ENCODE measurements around the gene KCTD16.

DNA sequence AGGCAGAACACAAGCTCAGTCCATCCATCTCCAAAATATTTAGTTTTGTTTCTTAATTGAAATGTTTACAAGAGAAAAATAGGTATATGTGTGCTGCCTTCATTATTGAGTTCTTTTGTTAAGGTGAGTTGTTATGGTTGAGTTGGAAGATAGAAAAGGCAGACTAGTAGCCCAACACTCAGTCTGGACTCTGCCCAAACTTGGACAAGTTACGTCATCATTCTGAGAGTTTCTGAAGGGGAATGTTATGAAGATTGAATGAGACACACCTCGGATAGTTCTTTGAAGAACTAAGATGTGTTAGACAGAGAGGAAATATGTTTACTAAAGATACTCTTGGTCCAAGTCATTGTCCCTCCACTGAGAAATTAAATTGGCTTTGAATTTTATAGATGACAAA lies 245.5 kb downstream of the KCTD16 start:
- TF ChIP-seq, protein P1, sequence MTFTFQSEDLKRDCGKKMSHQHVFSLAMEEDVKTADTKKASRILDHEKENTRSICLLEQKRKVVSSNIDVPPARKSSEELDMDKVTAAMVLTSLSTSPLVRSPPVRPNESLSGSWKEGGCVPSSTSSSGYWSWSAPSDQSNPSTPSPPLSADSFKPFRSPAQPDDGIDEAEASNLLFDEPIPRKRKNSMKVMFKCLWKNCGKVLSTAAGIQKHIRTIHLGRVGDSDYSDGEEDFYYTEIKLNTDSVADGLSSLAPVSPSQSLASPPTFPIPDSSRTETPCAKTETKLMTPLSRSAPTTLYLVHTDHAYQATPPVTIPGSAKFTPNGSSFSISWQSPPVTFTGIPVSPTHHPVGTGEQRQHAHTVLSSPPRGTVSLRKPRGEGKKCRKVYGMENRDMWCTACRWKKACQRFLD (tag by site-specific recombination; IDR thresholded peaks at IDR 0.05) = no peak
- TF ChIP-seq, protein P2, sequence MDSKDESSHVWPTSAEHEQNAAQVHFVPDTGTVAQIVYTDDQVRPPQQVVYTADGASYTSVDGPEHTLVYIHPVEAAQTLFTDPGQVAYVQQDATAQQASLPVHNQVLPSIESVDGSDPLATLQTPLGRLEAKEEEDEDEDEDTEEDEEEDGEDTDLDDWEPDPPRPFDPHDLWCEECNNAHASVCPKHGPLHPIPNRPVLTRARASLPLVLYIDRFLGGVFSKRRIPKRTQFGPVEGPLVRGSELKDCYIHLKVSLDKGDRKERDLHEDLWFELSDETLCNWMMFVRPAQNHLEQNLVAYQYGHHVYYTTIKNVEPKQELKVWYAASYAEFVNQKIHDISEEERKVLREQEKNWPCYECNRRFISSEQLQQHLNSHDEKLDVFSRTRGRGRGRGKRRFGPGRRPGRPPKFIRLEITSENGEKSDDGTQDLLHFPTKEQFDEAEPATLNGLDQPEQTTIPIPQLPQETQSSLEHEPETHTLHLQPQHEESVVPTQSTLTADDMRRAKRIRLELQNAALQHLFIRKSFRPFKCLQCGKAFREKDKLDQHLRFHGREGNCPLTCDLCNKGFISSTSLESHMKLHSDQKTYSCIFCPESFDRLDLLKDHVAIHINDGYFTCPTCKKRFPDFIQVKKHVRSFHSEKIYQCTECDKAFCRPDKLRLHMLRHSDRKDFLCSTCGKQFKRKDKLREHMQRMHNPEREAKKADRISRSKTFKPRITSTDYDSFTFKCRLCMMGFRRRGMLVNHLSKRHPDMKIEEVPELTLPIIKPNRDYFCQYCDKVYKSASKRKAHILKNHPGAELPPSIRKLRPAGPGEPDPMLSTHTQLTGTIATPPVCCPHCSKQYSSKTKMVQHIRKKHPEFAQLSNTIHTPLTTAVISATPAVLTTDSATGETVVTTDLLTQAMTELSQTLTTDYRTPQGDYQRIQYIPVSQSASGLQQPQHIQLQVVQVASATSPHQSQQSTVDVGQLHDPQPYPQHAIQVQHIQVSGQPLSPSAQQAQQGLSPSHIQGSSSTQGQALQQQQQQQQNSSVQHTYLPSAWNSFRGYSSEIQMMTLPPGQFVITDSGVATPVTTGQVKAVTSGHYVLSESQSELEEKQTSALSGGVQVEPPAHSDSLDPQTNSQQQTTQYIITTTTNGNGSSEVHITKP (tag by site-specific recombination; IDR thresholded peaks at IDR 0.05) = no peak
- TF ChIP-seq ZSCAN16 (tag by site-specific recombination; IDR thresholded peaks at IDR 0.05) (no peak), ZNF48 (tag by site-specific recombination; IDR thresholded peaks at IDR 0.05) (no peak), ZNF10 (tag by site-specific recombination; IDR thresholded peaks at IDR 0.05) (no peak), ZNF341 (tag by site-specific recombination; IDR thresholded peaks at IDR 0.05; ENCODE audit: low read depth) (no peak), ZNF416 (tag by site-specific recombination; IDR thresholded peaks at IDR 0.05) (no peak), ZNF175 (tag by site-specific recombination; IDR thresholded peaks at IDR 0.05) (no peak), KLF16 (tag by site-specific recombination; IDR thresholded peaks at IDR 0.05) (no peak), ZNF549 (tag by site-specific recombination; IDR thresholded peaks at IDR 0.05) (no peak)
- TF ChIP-seq, protein P3, sequence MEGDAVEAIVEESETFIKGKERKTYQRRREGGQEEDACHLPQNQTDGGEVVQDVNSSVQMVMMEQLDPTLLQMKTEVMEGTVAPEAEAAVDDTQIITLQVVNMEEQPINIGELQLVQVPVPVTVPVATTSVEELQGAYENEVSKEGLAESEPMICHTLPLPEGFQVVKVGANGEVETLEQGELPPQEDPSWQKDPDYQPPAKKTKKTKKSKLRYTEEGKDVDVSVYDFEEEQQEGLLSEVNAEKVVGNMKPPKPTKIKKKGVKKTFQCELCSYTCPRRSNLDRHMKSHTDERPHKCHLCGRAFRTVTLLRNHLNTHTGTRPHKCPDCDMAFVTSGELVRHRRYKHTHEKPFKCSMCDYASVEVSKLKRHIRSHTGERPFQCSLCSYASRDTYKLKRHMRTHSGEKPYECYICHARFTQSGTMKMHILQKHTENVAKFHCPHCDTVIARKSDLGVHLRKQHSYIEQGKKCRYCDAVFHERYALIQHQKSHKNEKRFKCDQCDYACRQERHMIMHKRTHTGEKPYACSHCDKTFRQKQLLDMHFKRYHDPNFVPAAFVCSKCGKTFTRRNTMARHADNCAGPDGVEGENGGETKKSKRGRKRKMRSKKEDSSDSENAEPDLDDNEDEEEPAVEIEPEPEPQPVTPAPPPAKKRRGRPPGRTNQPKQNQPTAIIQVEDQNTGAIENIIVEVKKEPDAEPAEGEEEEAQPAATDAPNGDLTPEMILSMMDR (tag by site-specific recombination; IDR thresholded peaks at IDR 0.05) = no peak
- TF ChIP-seq, protein P4, sequence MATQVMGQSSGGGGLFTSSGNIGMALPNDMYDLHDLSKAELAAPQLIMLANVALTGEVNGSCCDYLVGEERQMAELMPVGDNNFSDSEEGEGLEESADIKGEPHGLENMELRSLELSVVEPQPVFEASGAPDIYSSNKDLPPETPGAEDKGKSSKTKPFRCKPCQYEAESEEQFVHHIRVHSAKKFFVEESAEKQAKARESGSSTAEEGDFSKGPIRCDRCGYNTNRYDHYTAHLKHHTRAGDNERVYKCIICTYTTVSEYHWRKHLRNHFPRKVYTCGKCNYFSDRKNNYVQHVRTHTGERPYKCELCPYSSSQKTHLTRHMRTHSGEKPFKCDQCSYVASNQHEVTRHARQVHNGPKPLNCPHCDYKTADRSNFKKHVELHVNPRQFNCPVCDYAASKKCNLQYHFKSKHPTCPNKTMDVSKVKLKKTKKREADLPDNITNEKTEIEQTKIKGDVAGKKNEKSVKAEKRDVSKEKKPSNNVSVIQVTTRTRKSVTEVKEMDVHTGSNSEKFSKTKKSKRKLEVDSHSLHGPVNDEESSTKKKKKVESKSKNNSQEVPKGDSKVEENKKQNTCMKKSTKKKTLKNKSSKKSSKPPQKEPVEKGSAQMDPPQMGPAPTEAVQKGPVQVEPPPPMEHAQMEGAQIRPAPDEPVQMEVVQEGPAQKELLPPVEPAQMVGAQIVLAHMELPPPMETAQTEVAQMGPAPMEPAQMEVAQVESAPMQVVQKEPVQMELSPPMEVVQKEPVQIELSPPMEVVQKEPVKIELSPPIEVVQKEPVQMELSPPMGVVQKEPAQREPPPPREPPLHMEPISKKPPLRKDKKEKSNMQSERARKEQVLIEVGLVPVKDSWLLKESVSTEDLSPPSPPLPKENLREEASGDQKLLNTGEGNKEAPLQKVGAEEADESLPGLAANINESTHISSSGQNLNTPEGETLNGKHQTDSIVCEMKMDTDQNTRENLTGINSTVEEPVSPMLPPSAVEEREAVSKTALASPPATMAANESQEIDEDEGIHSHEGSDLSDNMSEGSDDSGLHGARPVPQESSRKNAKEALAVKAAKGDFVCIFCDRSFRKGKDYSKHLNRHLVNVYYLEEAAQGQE (tag by site-specific recombination; IDR thresholded peaks at IDR 0.05) = no peak
- TF ChIP-seq, protein P5, sequence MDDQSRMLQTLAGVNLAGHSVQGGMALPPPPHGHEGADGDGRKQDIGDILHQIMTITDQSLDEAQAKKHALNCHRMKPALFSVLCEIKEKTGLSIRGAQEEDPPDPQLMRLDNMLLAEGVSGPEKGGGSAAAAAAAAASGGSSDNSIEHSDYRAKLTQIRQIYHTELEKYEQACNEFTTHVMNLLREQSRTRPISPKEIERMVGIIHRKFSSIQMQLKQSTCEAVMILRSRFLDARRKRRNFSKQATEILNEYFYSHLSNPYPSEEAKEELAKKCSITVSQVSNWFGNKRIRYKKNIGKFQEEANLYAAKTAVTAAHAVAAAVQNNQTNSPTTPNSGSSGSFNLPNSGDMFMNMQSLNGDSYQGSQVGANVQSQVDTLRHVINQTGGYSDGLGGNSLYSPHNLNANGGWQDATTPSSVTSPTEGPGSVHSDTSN (CRISPR knock-in tag; IDR thresholded peaks at IDR 0.05) = no peak
